NCI-H2196 (cell line): Measurements from ENCODE around the gene ACOXL.

Experiments
- DNase-seq: peaks from one replicate; lab custom pipeline; 2025; ENCODE audit not compliant: unreplicated experiment; lab: John Stamatoyannopoulos, UW

The ACOXL gene

DNA sequence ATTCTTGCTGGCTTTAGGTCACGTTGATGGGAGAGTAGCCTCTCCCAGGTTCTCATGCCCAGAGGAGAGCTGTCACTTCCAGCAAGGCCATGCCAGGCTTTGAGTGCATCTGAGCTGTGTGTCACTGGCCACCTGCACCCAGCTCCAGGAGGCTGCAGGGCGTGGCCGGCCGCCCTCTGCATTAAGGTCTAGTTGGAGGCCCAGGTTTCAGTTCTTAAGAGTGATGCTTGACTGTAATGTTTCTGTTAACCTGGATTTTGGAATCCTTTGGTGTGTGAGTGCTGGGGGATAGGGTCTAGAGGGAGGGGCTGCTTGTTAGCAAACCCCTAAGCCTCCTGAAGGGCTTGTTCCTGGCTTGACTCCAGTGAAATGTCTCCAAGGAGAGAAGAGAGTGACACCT, 140.1 kb downstream of the ACOXL start:
- no peak for DNase-seq

DNA sequence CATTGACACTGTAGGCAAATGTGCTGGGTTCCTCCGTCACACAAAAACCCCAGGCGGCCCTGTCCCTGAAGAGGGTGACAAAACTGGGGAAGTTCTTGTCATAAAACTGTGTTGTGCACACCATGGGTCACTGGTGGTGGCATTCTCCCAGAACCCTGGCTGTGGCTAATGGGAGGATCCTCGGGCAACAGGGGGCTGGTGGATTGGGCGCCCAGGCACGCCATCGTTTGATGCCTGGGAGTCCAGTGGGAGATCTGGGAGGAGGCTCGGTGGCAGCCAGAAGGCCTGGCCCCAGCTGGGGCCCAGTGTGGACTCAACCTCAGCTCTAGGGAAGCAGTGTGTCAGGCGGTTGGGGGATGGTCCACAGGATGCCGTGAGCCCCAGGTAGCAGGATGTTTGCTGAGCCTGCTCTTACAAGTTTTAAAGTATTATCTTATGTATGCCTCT, 140.7 kb downstream of the ACOXL start:
- no peak for DNase-seq

DNA sequence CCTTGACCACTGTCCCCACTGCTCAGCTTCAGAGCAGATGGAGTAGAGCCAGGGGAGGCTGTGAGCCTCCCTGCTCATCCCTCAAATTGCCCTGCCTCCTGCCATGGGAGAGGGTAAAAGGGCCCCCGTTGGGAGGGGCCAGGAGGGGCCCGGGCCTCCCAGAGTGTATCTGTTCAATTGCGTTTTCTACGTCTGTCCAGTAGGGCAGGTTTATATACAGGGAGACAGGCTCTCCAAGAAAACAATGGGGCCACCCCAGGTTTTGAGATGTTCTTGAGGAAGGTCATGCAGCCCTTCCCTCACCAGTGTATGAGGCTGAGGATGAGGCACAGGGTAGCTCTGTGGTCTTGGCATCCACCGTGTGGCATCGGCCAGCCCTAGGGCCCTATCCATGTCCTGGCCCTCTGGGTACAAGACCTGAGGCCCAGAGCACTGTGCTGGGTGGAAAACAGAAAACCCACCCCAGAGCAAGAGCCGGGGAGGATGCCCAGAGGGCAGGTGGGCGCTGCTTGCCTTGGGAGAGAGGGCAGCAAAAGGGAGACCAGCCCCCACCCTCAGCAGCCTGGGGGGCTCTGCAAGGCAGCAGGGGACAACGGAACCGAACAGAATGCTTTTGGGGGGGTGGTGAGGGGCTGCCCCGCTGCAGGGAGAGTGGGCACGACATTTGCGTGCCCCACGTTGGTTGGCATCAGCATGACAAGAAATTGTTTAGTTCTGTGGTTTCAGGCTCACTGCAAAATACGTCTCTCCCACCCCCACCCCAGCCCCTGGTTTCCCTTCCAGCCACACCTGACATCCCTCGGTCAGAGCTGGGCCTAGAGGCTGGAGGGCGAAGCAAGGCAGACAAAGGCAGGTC, 141.5 kb downstream of the ACOXL start:
- DNase-seq: no peak

- no peak for DNase-seq
Measured at GRCh38 chr2:110874453-110875383, 142.3 kb downstream of the ACOXL start.

DNA sequence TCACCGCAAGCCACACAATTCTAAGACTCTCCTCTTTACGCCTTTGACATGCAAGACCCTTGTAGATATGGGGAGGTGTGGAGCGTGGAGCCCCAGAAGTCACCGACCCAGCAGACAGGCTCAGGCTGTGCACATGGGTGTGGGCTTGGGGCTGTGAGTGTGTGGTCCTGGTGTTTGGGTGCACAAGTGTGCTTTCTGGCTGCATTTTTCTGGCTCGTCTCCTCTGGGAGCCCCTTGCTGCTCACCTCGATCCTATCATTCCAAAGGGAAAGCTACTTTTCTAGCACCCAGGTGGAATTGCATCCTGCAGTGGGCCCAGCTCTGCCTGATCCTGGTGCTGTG, 143.0 kb downstream of the ACOXL start:
- DNase-seq: no peak

GRCh38 chr2:110876167-110876999, 144.0 kb downstream of the ACOXL start:
- DNase-seq: no peak

GRCh38 chr2:110877031-110877827, 144.9 kb downstream of the ACOXL start:
- DNase-seq: no peak

DNA sequence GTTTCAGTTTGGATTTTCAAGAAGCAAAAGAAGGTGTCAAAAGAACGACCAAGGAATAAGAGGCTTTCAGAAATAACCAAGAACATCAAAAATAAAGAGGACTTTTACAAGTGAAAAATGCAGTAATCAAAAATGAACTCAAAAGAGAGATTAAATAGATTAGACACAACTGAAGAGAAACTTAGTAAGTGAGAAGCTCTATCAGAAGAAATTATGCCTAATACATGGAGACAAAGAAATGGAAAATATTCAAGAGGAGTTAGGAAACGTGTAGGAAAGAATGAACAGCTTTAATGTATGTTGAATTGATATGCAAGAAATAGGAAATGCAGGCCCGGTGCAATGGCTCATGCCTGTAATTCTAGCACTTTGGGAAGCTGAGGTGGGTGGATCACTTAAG, 145.8 kb downstream of the ACOXL start:
- DNase-seq: no peak

DNA sequence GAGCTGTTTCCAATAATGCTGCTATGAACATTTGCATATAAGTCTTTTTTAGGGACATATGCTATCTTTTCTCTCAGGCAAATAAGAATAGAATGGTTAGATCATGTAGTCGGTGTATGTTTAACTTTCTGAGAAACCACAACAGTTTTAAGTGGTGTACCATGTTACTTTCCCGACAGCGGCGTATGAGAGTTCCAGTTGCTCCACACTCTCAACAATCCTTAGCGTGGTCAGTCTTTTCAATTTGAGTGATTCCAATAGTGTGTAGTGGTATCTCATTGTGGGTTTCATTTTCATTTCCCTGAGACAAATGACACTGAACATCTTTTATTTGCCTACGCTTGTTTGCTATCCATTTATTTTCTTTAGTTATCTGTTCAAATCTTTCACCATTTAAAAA, 149.5 kb downstream of the ACOXL start:
- no peak for DNase-seq

DNA sequence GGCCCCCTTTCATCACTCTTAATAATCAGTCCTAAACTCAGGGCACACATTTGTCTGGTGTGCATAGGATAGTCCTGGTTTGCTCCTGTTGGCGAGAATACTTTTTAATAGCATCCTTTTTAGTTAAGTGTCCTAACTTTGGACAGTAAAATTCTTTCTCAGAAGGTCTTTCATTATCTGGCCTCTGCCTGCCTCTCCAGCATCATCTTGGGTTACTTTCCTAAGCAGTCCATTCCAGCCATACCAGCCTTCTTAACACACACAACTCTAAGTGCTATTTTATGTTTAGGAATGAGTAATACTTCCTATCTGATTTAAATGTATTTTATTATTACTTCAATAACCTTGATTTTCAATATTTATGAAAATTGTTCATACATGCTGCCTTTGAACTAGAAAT, 151.0 kb downstream of the ACOXL start:
- DNase-seq: no peak

GRCh38 chr2:110885256-110885655, 152.9 kb downstream of the ACOXL start:
- no peak for DNase-seq

GRCh38 chr2:110886826-110887573, 154.6 kb downstream of the ACOXL start:
- DNase-seq: no peak

GRCh38 chr2:110888411-110888810, 156.0 kb downstream of the ACOXL start:
- no peak for DNase-seq

GRCh38 chr2:110891626-110892025, 159.3 kb downstream of the ACOXL start:
- DNase-seq: no peak

GRCh38 chr2:110896226-110896625, 163.9 kb downstream of the ACOXL start:
- DNase-seq: no peak

DNA sequence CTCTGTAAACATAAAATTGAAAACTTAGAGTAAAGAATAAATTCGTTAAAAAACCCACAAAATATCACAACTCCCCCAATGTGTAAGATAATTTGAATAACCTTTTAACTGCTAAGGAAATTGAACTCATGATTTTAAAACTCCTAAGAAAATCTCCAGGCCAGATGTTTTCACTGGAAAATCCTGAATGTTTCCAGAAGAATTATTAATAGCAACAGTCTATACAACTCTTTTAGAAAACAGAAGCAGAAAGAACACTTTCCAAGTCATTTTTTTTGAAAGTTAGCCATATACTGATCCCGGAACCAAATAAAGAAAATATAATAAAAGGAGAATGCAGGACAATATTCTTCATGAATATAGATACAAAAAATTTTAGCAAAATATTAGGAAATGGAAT, 165.6 kb downstream of the ACOXL start:
- DNase-seq: no peak

GRCh38 chr2:110900191-110900590, 167.8 kb downstream of the ACOXL start:
- no peak for DNase-seq

DNA sequence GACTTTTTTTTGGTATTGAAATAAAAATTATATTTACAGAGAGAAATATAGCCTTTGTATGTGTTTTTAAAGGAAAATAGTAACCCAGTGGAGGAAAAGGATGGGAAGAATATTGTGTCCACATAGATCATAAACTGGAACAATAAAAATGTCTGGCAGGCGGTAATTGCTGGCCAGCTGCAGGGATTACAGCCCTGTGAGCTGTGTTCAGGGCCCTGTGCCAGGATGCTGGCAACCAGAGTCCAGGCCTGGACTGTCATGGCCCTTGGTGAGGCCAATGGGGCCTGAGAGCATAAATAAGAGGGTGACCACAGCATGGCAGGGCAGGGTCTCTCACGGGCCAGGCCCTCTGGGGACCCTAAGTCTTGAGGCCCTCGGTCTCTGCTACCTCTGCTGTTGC, 171.2 kb downstream of the ACOXL start:
- DNase-seq: peak; percentile 49

DNA sequence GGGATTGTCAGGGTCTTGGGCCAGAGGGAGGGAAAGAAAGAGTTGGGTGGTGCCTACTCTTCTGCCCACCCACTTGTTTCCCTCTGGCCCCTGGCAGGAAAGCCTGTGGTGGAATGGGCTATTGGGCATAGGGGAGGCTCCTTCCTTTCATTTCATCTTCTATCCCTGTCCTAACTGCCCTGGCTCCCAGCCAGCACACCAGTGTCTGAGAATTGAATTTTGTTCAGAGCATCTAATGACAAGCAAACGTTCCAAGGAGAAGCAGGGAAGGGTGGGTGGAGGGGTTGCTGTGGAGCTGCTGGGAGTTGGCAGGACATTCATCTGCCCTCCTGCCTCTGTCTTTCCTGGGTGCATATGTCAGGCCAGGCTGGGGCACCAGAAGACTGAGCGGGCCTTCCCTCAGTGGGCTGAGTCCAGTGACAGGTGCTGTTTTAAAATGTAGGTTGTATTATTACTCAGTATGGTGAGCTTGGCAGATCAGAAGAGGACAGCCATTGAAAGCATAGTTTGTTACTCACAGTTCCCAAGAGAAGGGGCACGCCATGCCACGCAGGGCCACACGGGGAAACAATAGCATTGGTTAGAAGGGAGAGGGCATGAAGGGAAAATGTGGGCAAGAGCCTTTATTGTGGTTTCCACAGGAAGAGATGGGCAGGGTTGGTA, 171.9 kb downstream of the ACOXL start:
- DNase-seq: no peak
